ENCODE measurements around the gene TNFRSF14. TPM values are rescaled to one million over a fixed set of nuclear protein-coding genes. Genes with fewer than 3 reads are reported as not detected.

The TNFRSF14 gene
- total RNA-seq, 1 donor from 2014 or later, result 0.26 TPM

DNA sequence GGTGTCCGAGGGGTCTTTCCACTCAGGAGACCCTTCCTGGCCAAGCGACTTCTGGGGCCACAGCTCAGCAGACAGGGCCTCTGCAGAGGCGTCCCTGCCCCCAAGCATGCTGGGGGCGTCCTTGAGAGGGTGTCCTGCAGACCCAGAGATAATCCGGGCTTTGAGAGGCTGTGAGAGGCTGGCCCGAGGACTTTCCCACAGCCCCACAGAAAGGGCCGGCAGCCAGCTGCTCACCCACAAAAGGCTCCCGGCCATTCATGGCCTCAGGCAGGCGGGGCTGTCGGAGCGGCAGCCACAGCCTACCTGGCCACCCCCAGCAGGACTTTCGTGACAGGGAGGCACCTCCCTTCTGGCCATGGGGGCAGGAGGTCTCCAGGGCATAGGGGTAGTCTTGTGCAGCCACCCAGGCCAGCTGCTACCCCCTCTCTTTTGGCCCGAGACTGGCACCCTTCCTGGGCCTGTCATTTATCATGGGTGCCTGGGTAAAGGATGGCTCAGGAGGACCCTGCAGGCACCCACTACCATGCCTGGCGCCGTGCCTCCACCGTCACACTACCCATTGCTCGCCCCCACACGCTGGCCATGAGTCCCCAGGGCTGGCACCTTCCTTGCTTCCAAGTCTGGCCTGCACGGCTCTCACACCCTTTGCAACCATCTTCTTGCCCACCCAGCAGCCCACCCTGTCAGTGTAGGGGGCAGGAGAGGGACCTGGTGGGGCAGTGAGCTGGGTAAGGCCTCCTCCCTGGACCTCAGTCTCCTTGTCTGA, 11.1 kb upstream of the TNFRSF14 start:
- no peak for DNase-seq (ENCODE audit: low spot score)

DNA sequence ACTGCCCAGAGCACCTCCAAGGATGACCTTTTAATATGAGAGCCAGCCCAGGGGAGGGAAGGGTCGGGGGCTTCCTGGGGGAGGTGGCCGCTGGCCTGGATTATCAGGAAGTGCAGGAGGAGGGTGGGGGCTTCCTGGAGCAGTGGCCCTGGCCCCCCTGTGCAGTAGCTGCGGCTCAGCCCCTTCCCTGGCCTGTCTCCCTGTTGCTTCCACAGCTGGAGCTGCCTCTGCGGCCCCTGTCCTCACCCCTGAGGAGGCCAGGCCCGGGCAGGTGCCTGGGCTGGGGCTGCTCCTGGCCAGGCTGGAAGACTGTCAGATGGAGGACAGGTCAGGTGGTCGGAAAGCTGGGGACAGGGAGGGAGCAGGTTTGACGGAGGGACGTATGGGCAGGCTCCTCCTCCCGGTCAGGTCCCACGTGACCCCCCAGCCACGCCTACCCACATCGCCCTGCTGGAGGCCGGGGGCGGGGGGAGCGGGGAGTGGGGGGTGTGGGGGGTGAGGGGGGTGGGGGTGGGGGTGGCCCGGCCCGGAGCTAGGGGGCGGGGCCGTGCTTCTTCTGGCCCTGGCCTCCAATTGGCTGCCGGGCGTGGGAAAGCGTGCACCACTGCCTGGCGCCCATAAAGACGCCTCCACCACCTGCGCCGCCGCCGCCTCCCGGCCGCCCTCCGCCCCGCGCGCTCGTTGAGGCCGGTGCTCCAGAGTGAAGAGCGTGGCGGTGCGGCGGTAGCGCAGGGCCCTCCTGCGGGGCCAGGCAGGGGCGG, 10.2 kb upstream of the TNFRSF14 start:
- Mint-ChIP-seq H3K4me1 (ENCODE audit: unreplicated experiment) (no peaks in the 10 kb centered on the region), H3K27ac (ENCODE audit: unreplicated experiment) (no peak overlapping the region), H3K36me3 (ENCODE audit: low read depth, unreplicated experiment) (no peaks in the 10 kb centered on the region), H3K27me3 (ENCODE audit: unreplicated experiment) (peaks cover 2% of the 10 kb centered on the region), H3K4me3 (ENCODE audit: unreplicated experiment) (no peak overlapping the region), H3K9me3 (ENCODE audit: unreplicated experiment) (no peaks in the 10 kb centered on the region)
- TF ChIP-seq, protein P1, sequence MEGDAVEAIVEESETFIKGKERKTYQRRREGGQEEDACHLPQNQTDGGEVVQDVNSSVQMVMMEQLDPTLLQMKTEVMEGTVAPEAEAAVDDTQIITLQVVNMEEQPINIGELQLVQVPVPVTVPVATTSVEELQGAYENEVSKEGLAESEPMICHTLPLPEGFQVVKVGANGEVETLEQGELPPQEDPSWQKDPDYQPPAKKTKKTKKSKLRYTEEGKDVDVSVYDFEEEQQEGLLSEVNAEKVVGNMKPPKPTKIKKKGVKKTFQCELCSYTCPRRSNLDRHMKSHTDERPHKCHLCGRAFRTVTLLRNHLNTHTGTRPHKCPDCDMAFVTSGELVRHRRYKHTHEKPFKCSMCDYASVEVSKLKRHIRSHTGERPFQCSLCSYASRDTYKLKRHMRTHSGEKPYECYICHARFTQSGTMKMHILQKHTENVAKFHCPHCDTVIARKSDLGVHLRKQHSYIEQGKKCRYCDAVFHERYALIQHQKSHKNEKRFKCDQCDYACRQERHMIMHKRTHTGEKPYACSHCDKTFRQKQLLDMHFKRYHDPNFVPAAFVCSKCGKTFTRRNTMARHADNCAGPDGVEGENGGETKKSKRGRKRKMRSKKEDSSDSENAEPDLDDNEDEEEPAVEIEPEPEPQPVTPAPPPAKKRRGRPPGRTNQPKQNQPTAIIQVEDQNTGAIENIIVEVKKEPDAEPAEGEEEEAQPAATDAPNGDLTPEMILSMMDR (IDR thresholded peaks at IDR 0.05; ENCODE audit: unreplicated experiment), result no peak
- peak; percentile 85 for DNase-seq (ENCODE audit: low spot score)

More for the DNA sequence above, 11.1 kb upstream of the TNFRSF14 start:
- TF ChIP-seq, protein P1 (IDR thresholded peaks at IDR 0.05; ENCODE audit: unreplicated experiment), result no peak
- no peak overlapping the region for H3K4me3 Mint-ChIP-seq (ENCODE audit: unreplicated experiment)
- peaks cover 2% of the 10 kb centered on the region for H3K27me3 Mint-ChIP-seq (ENCODE audit: unreplicated experiment)
- no peaks in the 10 kb centered on the region for H3K9me3 Mint-ChIP-seq (ENCODE audit: unreplicated experiment)
- H3K36me3 Mint-ChIP-seq (ENCODE audit: low read depth, unreplicated experiment), result no peaks in the 10 kb centered on the region
- H3K4me1 Mint-ChIP-seq (ENCODE audit: unreplicated experiment), result no peaks in the 10 kb centered on the region
- no peak overlapping the region for H3K27ac Mint-ChIP-seq (ENCODE audit: unreplicated experiment)

DNA sequence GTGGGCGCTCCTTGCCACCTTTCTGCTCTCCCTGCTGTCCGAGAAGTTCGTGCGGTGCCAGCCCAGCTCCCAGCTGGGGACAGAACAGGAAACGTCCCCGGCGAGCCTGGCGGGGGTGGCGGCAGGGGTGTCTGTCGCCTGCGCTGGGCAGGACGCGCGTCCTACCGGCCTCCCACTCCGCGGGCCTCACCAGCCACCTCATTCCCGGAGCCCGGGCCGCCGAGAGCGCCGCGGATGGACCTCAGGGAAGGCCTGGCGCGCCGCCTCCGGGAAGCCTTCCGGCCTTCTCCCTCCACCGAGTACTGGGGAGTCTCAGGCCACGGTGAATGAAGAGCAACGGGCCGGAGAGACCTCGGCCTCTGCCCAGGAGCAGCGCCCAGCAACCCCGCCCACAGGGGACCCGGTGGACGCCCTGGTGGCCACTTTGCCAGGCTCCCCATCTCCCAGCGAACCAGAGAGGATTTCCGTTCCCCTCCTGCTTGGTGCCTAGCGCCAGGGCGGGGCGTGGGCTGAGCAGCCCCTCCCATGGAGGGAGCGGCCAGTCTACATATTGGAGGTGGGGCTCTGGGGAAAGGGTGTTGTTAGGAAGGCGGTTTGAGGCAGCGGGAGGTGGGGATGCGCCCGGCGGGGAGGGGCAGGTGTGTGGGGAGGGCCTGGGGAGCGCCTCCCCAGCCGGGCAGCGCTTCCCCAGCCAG, 9.5 kb upstream of the TNFRSF14 start:
- H3K27me3 Mint-ChIP-seq (ENCODE audit: unreplicated experiment), result peaks cover 2% of the 10 kb centered on the region
- H3K4me1 Mint-ChIP-seq (ENCODE audit: unreplicated experiment), result no peaks in the 10 kb centered on the region
- H3K36me3 Mint-ChIP-seq (ENCODE audit: low read depth, unreplicated experiment), result no peaks in the 10 kb centered on the region
- no peak overlapping the region for H3K27ac Mint-ChIP-seq (ENCODE audit: unreplicated experiment)
- H3K4me3 Mint-ChIP-seq (ENCODE audit: unreplicated experiment), result peak overlapping the region; percentile 73
- no peaks in the 10 kb centered on the region for H3K9me3 Mint-ChIP-seq (ENCODE audit: unreplicated experiment)
- DNase-seq (ENCODE audit: low spot score), result peak; percentile 67
- TF ChIP-seq, protein P1 (IDR thresholded peaks at IDR 0.05; ENCODE audit: unreplicated experiment), result no peak

DNA sequence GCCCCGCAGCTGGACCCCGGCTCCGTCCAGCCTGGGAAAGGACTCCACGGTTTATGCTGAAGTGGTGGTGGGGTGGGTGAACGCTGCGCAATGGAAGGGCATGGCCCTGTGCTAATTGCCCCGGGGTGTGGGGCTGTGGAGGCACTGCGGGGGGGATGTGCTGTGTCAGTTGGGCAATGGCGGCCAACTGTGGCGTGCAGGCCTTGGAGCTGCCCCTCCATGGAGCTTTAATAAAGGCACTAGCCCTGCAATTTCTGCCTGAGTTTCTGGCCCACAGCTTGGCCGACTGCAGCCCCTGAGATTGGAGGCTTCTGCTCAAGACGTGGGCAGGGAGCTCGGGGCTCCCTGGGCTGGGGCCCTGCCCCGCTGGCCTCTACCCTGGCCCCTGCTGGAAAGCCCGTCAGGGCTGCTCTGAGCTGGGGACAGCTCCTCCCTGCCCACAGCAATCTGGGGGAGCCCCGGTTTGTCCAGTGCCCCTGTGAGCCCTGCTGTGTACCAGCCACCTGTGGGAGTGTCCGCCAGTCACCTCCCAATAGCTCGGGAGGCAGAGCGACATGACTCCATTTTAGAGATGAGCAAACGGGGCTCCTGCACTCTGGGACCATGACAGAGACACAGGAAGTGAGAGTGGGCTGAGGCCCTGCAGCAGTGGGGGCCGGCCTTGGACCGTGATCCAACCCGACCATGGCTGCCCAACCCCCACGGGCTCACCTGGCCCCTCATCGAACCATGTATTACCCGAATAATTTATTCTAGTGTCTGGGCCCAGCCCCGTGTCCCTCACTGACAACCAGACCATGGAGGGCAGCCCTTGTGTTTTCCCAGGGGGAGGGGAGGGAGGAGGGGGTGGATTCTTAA, 8.7 kb upstream of the TNFRSF14 start:
- H3K4me3 Mint-ChIP-seq (ENCODE audit: unreplicated experiment), result peak overlapping the region; percentile 81
- no peak for DNase-seq (ENCODE audit: low spot score)
- peaks cover 2% of the 10 kb centered on the region for H3K27me3 Mint-ChIP-seq (ENCODE audit: unreplicated experiment)
- H3K27ac Mint-ChIP-seq (ENCODE audit: unreplicated experiment), result no peak overlapping the region
- no peaks in the 10 kb centered on the region for H3K36me3 Mint-ChIP-seq (ENCODE audit: low read depth, unreplicated experiment)
- H3K9me3 Mint-ChIP-seq (ENCODE audit: unreplicated experiment), result no peaks in the 10 kb centered on the region
- TF ChIP-seq, protein P1 (IDR thresholded peaks at IDR 0.05; ENCODE audit: unreplicated experiment), result no peak
- H3K4me1 Mint-ChIP-seq (ENCODE audit: unreplicated experiment), result no peaks in the 10 kb centered on the region
